Urothelium cell line (cell line): ENCODE data around the gene COG4.
A peak's percentile ranks its signal among the peaks of the same experiment; 100 is the strongest.
"Not testable (repeated sequence)": the region's sequence is repeated elsewhere in the genome, so short reads cannot be mapped to it uniquely, and the experiment has no call there.

Experiments used
- DNase-seq: peaks from one replicate; pipeline ENCODE4 v3.0.0; 2011; ENCODE audit warnings: low spot score, mixed read lengths
- FAIRE-seq: peaks from 2 replicates; lab custom pipeline; 2011; peaks lifted over from hg19 to GRCh38; lab: Jason Lieb, UNC

Gene COG4

GRCh38 chr16:70523076-70523742 lies at the start of gene COG4:
Gene COG4 (minus strand): TSS chr16:70523554. CDS start chr16:70523543, 11 bp downstream.
- no peak for FAIRE-seq

GRCh38 chr16:70572926-70573270 lies 49.5 kb upstream of the COG4 start:
- FAIRE-seq (no peak), DNase-seq (no peak)

More at GRCh38 chr16:70523076-70523742, at the start of gene COG4:
- DNase-seq = peak; percentile 89

DNA sequence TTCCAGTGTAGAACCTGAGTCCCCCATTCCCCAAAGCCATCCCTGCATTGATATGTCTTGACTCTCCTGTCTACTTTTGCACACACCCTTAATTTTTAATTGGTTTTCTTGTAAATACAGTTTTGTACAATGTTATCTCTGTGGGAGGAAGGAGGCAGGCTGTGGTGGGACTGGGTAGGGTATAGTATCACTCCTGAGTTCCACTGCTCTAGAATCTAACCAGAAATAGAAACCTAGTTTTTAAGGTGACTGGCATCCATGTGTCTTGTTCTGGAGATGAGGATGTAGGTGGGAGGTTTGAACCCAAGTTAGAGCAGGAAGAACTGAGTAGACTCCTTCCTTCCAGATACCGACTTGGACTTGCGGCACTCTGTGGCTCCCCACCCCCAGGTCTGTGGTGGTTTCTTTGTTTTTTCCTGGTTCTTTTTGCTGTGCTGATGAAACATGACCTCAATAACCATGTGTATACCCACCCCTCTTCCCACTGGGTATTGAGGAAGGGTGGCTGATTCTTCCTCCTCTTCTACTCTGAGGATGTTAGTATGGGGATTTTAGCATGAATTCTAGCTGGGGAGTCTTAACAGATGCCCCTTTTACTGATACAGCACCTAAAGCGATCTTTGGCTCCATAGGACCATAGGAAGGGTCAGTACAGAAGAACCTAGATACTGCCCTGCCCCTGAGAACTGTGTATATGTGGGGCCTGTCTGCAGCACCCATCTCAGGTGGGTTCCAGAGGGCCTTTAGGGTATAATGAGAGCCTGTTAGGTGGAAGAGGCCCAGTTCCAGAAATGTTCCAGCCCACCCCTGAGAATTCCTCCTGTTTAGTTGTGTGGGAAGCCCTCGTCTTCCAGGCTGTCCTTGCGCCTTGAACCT lies 48.9 kb upstream of the COG4 start:
- FAIRE-seq = no peak

DNA sequence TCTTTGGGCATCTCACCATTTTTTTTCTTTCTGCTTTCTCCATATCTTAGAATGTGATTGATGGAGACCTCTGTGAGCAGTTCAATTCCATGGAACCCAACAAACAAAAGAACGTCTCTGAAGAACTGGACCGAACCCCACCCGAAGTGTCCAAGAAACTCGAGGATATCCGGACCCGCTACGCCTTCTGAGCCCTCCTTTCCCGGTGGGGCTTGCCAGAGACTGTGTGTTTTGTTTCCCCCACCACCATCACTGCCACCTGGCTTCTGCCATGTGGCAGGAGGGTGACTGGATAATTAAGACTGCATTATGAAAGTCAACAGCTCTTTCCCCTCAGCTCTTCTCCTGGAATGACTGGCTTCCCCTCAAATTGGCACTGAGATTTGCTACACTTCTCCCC lies 48.3 kb upstream of the COG4 start:
- FAIRE-seq = no peak
- no peak for DNase-seq

More for the DNA sequence above, 48.9 kb upstream of the COG4 start:
- no peak for DNase-seq

- DNase-seq = no peak
- FAIRE-seq = no peak
Measured at GRCh38 chr16:70570967-70571570, 47.7 kb upstream of the COG4 start.

GRCh38 chr16:70569752-70570151 lies 46.4 kb upstream of the COG4 start:
- no peak for FAIRE-seq
- DNase-seq = no peak

DNA sequence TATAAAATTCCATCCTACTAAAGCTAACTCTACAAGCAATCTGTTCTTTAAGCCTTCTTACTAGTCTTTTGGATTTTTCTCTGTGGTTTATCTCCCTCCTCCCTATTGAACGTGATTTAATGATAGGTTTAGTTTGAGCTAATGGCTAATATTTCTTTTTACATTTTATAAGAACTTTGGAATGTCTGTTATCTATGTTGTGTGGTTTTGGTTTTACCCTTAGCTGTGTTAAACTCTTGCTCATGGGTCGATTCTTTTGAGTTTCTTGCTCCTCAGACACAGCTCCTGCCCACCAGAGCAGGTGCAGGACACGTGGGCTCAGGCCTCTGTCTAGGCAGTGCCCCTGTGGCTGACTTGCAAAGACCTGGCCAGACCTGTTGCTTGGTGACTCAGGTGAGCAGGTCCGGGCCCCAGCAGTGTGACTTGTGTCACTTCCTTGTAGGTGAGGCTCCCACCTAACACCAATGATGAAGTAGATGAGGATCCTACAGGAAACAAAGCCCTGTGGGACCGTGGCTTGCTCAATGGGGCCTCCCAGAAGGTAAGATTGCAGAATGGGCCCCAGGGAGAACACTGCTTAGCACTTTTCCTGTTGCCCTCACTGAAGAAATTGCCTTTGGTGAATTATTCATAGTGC lies 45.4 kb upstream of the COG4 start:
- DNase-seq (no peak), FAIRE-seq (no peak)

DNA sequence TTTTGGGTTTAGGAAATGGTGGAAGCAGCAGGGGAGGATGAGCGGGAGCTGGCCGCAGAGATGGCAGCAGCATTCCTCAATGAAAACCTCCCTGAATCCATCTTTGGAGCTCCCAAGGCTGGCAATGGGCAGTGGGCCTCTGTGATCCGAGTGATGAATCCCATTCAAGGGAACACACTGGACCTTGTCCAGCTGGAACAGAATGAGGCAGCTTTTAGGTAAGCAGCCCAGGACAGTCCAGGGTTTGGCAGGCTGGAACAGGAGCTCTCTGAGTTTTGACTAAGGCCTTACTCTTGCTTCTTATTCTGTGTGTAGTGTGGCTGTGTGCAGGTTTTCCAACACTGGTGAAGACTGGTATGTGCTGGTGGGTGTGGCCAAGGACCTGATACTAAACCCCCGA lies 41.7 kb upstream of the COG4 start:
- no peak for DNase-seq
- FAIRE-seq = no peak

GRCh38 chr16:70563636-70564035 lies 40.3 kb upstream of the COG4 start:
- DNase-seq (no peak), FAIRE-seq (no peak)

GRCh38 chr16:70561623-70562022 lies 38.3 kb upstream of the COG4 start:
- no peak for DNase-seq
- FAIRE-seq = no peak

- DNase-seq = no peak
- no peak for FAIRE-seq
Measured at GRCh38 chr16:70556063-70556462, 32.7 kb upstream of the COG4 start.

- no peak for FAIRE-seq
- no peak for DNase-seq
Measured at GRCh38 chr16:70553645-70554044, 30.3 kb upstream of the COG4 start.

- DNase-seq (no peak), FAIRE-seq (no peak)
Measured at GRCh38 chr16:70552675-70553074, 29.3 kb upstream of the COG4 start.

- no peak for DNase-seq
- FAIRE-seq = no peak
Measured at GRCh38 chr16:70551788-70552187, 28.4 kb upstream of the COG4 start.

DNA sequence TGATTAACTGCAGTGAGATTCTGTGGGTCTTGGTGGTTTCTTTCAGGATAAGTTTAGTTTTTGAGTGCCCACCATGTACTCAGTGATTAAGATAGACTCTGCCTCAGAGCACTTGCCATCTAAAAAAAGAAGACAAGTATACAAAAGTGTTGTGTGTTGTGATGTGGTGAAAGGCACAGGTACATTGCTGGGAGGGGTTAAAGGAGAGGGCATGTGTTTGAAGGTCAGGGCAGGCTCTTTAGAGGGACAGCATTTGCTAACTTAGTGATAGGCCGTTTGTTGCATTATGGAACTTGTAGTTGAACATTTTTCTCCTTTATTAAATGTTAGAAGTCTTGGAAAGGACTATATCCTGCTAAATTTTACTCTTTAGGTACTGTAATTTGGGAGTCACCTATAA lies 26.7 kb upstream of the COG4 start:
- DNase-seq = no peak
- FAIRE-seq = no peak

DNA sequence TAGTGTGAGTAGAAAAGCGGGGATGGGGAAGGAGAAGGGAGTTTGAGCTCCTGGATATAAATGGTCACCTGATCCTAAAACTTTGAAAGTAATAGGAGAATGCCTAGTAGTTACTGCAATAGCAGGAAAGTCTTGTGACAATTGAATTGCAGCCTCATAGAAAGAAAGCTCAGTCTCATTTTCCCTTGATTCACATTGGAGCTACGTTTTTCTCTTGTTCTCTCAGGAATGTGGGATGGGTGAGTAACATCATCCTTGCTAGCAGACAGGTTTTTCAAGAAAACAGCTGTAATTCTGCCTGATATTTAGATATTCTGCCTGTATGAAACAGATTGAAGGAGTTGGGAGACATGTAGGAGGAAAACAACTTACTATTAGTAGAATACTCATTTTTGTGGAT lies 25.6 kb upstream of the COG4 start:
- no peak for FAIRE-seq
- no peak for DNase-seq

- FAIRE-seq = no peak
- DNase-seq = no peak
Measured at GRCh38 chr16:70544548-70544947, 21.2 kb upstream of the COG4 start.

DNA sequence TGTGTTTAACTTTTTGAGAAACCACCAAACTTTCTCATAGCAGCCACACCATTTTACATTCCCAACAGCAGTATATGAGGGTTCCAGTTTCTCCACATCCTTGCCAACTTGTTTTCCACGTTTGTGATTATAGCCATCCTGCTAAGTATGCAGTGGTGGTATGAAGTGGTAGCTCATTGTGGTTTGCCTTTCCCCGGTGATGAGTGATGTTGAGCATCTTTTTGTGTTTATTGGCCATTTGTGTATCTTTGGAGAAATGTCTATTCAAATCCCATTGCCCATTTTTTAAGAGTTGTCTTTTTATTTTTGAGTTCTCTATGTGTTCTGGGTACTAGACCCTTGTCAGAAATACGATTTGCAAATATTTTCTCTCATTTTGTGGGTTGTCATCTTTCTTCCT lies 17.6 kb upstream of the COG4 start:
- no peak for DNase-seq
- no peak for FAIRE-seq

DNA sequence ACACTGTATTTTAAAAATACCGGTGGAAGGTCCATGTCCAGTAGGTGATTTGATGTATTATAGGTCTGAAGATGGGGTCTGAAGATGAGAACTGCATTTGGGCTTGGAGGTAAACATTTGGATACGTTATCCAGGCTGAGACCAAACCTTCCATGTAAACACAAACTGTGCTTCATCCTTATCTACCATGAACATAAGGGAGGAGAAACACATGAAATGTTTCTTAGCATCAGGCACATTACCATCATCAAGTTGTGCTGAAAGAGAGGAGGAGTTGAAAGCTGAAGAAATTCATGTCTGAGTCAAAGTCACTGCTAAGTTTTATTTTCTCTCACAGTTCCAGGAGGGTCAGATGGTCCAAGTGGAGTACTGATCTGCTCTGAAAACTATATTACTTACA lies 11.6 kb upstream of the COG4 start:
- DNase-seq (no peak), FAIRE-seq (no peak)

- DNase-seq, FAIRE-seq: not testable (repeated sequence)
Measured at GRCh38 chr16:70529954-70530353, 6.6 kb upstream of the COG4 start.

- FAIRE-seq (no peak), DNase-seq (peak; percentile 44)
Measured at GRCh38 chr16:70529051-70529777, 5.9 kb upstream of the COG4 start.
